Small intestine (tissue), 7 donors: Measurements from ENCODE around the gene TNC. TPM values are rescaled to one million over a fixed set of nuclear protein-coding genes. Genes with fewer than 3 reads are reported as not detected.

Experiments
- DNase-seq, 2 donors: peaks; one replicate each; pipeline versions ENCODE4 v3.0.0 to v3.0.0-alpha.2; 2013
- FAIRE-seq: peaks from 2 replicates; lab custom pipeline; 2012; peaks lifted over from hg19 to GRCh38; lab: Jason Lieb, UNC
- H3K27ac ChIP-seq, 3 donors: one replicate each; pipeline ENCODE4 v1.5.1; 2013; ENCODE audit warnings: low read length in 2 of 3, mild to moderate bottlenecking in 2 of 3, control low read depth in 1 of 3, inconsistent platforms in 1 of 3, low read depth in 1 of 3, moderate library complexity in 1 of 3
- H3K27me3 ChIP-seq, 3 donors: one replicate each; pipeline ENCODE4 v1.6.1; 2013; ENCODE audit warnings: low read length in 3 of 3, inconsistent platforms in 1 of 3; ENCODE audit not compliant: control insufficient read depth in 3 of 3, insufficient read depth in 3 of 3
- H3K36me3 ChIP-seq, 3 donors: one replicate each; pipeline ENCODE4 v1.6.1; 2013; ENCODE audit warnings: low read length in 3 of 3, inconsistent platforms in 1 of 3, low read depth in 1 of 3, mild to moderate bottlenecking in 1 of 3, moderate library complexity in 1 of 3; ENCODE audit not compliant: control insufficient read depth in 3 of 3, insufficient read depth in 2 of 3
- H3K4me1 ChIP-seq, 3 donors: one replicate each; pipeline ENCODE4 v1.6.1; 2013; ENCODE audit warnings: low read length in 2 of 3, inconsistent platforms in 1 of 3, low read depth in 1 of 3, mild to moderate bottlenecking in 1 of 3, moderate library complexity in 1 of 3; ENCODE audit not compliant: control insufficient read depth in 3 of 3, insufficient read depth in 2 of 3
- H3K4me3 ChIP-seq, 3 donors: one replicate each; pipeline ENCODE4 v1.5.1; 2013; ENCODE audit warnings: low read length in 3 of 3, control low read depth in 1 of 3, inconsistent platforms in 1 of 3, low read depth in 1 of 3, mild to moderate bottlenecking in 1 of 3, moderate library complexity in 1 of 3
- H3K9me3 ChIP-seq, 2 donors: one replicate each; pipeline ENCODE4 v1.6.1; 2013; ENCODE audit warnings: low read depth in 1 of 2, low read length in 1 of 2; ENCODE audit not compliant: control insufficient read depth in 2 of 2, insufficient read depth in 1 of 2
- WGBS, 3 donors: extraction: QIAGEN DNeasy Blood & Tissue Kit; methylation state at CpG; one replicate each; pipeline ENCODE4 v1.1.7; 2013; 5-methylcytosine and 5-hydroxymethylcytosine counted together
- polyA plus RNA-seq, 4 donors: library from polyadenylated mRNA; stranded (reverse) in 3 of 4; unstranded in 1 of 4; fragments of 200-250 nt in 3 of 4; fragments of 120-200 nt in 1 of 4; gene quantifications; one replicate each; pipeline versions ENCODE4 v1.2.1 to v1.2.3, GENCODE V29; 2013
- donor health status: healthy with polysubstance abuse.
- donor health status: control.
- donor health status: control.
- donor health status: Bipolar disorder and iron deficiency.
- donor health status: healthy.

The TNC gene
- polyA plus RNA-seq, 4 donors: 0.54 to 19.6 (median 3.9) TPM

DNA sequence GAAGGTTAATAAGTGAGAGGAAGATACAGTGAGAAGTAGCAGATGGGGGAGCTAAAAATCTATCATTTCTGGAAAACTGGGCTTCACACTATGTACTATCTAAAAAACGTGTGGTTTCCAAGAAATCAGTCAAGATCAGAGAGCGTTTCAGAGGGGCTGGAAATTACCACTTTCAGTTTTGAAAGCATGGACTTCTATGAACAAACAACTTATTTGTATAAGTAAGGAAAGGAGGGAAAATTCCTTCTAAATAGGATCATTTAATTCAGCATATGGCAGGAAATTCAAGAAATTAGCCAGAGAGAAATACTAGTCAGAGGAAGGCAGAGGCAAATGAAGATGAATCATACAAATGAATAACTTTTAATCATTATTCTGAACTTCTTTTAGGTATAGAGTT, 11.3 kb downstream of the TNC start:
- H3K9me3 ChIP-seq: no peaks in the 10 kb centered on the region
- no peaks in the 10 kb centered on the region for H3K36me3 ChIP-seq
- no peaks in the 10 kb centered on the region for H3K4me1 ChIP-seq
- FAIRE-seq: no peak
- no peaks in the 10 kb centered on the region for H3K27me3 ChIP-seq
- H3K27ac ChIP-seq: no peak overlapping the region
- 26 to 36% (median 31%) methylated on average over 2 of the region's 2 CpGs for WGBS, 3 donors
- H3K4me3 ChIP-seq: no peak overlapping the region
- DNase-seq: no peak

DNA sequence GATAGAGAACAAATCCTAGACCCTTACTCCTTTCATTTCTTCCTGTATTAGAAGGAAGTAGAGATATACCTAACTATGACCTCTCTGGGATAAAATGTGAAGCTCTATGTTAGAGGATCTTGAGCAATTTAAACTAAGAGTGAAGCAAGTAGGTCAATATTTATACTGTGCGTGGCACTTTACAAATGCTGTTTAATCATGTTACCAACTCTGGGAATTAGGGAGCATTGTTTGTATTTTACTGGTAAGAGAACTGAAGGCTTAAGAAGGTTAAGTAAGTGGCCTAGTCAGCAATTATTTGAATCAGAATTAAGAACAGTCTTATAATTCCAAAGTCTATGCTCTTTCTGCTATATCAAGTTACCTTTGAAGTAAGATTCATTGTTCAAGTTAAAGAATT, 12.0 kb downstream of the TNC start:
- Histone ChIP-seq H3K36me3 (no peaks in the 10 kb centered on the region), H3K27me3 (no peaks in the 10 kb centered on the region), H3K4me1 (no peaks in the 10 kb centered on the region), H3K4me3 (no peak overlapping the region), H3K27ac (no peak overlapping the region), H3K9me3 (no peaks in the 10 kb centered on the region)
- DNase-seq: peak in 1 of 2 donors; percentile 15
- FAIRE-seq: no peak
- WGBS, 3 donors: 68 to 76% (median 72%) methylated on average over 1 of the region's 1 CpG

DNA sequence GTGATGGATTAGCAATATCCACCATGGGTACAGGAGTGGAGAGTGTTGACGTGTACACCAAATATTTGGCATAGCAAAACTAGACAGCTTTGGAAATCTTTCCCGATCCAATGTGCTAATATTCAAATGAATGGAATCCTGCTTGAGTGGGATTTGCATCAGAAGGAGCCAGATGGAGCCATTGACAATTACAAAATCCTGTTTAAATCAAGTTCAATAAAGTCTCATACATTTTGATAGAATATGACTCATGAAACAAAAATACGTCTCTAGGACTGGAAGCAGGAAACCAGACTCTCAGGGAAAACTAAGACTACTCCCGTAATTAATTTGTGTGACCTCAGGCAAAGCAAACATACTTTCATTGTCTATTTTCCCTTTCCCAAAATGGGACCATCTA, 13.0 kb downstream of the TNC start:
- Histone ChIP-seq H3K27me3 (no peaks in the 10 kb centered on the region), H3K4me3 (no peak overlapping the region), H3K9me3 (no peaks in the 10 kb centered on the region), H3K4me1 (no peaks in the 10 kb centered on the region), H3K36me3 (no peaks in the 10 kb centered on the region), H3K27ac (no peak overlapping the region)
- DNase-seq (no peak), FAIRE-seq (no peak)
- WGBS, 3 donors: 64 to 75% (median 65%) methylated on average over 4 of the region's 4 CpGs

DNA sequence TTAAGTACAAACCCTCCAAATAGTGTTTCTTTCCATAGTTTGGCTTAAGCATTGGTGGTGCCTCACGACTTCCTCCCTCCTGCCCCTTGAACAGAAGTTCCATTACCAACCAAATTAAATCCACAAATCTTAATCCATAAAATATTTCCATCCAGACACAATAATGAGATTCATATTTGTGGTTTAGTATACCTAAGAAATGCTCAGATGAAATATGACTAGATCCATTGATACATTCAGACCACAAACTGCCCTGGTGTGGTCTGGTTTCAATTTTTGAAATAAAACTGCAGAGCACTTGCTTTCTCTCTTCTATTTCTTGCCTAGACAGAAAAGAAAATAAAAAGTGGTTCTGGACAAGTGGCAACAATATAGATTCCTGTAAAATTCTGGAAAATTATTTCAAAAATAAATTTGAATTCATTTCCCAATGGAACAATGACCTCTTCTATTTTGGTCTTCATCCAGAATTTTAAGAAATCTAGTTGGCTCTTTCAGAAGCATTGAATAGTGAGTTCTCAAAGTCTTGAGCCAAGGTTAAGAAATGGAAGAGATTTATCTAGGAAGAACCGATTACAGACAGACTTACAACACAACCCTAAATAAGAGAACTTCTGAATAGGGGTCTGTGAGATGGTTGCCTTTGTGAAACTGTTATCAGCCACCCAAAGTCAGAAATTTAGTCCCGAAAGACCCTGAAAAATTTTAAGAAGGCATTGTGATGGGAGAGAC, 14.0 kb downstream of the TNC start:
- Histone ChIP-seq H3K4me3 (no peak overlapping the region), H3K36me3 (no peaks in the 10 kb centered on the region), H3K27me3 (no peaks in the 10 kb centered on the region), H3K4me1 (no peaks in the 10 kb centered on the region), H3K9me3 (no peaks in the 10 kb centered on the region), H3K27ac (peak overlapping the region in 1 of 3 donors; percentile 27)
- FAIRE-seq (no peak), DNase-seq (no peak)
- 80 to 90% (median 81%) methylated on average over 3 of the region's 3 CpGs for WGBS, 3 donors

DNA sequence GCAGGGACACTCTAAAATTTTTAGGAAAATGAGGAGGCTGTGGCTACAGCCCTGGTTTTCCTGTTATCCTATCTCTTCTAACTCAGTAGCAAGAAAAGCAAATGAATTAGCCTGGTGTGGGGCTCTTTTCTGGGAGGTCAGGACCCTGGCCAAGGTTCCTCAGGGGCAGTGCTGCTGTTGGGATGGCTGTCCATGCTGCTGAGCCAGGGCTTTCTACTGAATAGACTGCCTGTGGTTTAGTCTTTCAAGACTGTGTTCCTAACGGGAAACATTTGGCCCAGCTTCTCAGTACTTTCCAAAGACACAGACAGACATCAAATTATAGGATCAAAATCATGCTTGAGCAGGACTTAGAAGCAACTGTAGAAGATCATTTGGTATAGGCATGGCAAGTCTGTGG, 18.1 kb downstream of the TNC start:
- Histone ChIP-seq H3K27me3 (no peaks in the 10 kb centered on the region), H3K27ac (no peak overlapping the region), H3K4me1 (no peaks in the 10 kb centered on the region), H3K36me3 (no peaks in the 10 kb centered on the region), H3K9me3 (no peaks in the 10 kb centered on the region), H3K4me3 (no peak overlapping the region)
- 59 to 90% (median 74%) methylated on average over 1 of the region's 1 CpG for WGBS, 3 donors
- DNase-seq: no peak
- FAIRE-seq: no peak

DNA sequence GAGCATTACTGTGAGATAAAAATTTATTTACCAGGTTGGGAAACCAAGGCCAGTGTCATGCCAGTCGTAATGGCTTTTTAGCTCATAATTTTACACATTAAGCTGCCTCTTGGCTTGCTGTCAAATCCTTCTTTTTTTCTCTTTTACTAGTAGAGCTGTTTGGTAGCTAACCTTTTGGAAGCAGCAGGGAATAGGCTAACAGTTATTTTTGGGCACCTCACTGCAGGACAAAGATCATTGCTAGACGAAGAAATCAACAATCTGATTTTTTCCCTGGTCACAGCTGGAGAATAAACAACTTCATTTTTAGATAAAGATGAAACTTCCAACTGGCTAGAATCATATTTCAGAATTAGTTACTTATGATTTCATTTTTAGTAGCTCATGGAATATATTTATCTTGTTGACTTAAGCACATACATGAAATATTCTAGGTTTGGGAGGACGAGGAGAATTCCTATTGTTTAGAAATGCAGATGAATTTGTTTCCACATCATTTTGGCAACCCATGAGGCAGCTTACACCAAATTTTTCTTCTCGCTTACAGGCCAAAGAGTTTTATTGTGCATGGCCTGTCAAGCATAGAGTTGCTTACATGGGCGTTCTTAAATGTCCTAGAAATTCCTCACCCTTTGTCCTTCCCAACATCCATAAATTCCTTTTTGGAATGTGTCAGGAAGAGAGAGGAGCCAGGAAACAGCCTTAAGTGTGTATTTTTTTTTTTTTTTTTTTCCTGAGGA, 19.6 kb downstream of the TNC start:
- no peak for FAIRE-seq
- H3K4me1 ChIP-seq: no peaks in the 10 kb centered on the region
- H3K4me3 ChIP-seq: no peak overlapping the region
- DNase-seq: no peak
- H3K27ac ChIP-seq: peak overlapping the region in 2 of 3 donors; percentile 24 to 43
- H3K36me3 ChIP-seq: no peaks in the 10 kb centered on the region
- H3K27me3 ChIP-seq: no peaks in the 10 kb centered on the region
- no peaks in the 10 kb centered on the region for H3K9me3 ChIP-seq
- WGBS, 3 donors: 41 to 51% (median 49%) methylated on average over 5 of the region's 5 CpGs

DNA sequence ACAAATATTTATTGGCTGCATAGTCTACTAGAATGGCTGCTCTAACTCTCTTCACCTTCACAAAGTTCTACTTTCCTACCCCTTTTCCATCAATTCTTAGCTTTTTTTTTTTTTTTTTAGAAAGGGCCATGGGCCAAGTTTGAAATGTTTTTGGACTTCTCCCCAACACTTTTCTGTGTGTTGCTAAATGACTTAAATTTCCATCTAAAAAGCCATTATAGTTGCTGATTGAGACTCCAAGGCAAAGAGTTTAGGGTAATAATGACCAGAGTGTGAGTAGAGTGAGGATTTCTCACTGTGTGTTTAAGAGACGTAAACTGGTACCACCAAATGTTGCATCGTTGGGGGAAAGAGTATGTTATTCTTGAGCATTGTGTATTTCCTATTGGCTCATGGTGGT, 24.4 kb downstream of the TNC start:
- 87 to 91% (median 88%) methylated on average over 2 of the region's 2 CpGs for WGBS, 3 donors
- Histone ChIP-seq H3K36me3 (no peaks in the 10 kb centered on the region), H3K9me3 (no peaks in the 10 kb centered on the region), H3K4me3 (no peak overlapping the region), H3K27me3 (no peaks in the 10 kb centered on the region), H3K27ac (no peak overlapping the region), H3K4me1 (no peaks in the 10 kb centered on the region)
- DNase-seq: no peak
- no peak for FAIRE-seq

DNA sequence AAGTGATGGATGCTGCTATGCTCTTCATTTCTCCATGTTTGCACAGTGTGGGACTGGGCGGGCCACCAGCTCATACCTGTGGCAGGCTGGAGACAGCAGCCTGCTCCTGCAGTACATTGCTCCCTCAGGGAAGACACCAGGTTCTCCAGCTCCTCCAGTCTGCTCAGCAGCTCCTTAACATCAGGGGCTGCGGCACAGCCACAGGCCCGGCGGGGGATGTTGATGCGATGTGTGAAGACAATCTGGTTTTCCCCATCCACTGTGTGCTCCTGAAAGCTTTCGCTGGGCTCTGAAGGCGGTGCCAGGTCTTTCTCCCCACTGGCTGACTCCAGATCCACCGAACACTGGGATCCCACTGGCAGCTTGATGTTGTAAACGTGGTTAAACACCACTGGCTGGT, 27.5 kb downstream of the TNC start:
- H3K4me1 ChIP-seq: no peaks in the 10 kb centered on the region
- WGBS, 3 donors: 90 to 93% (median 93%) methylated on average over 9 of the region's 9 CpGs
- no peak for FAIRE-seq
- DNase-seq: no peak
- H3K4me3 ChIP-seq: no peak overlapping the region
- H3K27ac ChIP-seq: no peak overlapping the region
- no peaks in the 10 kb centered on the region for H3K36me3 ChIP-seq
- H3K9me3 ChIP-seq: no peaks in the 10 kb centered on the region
- no peaks in the 10 kb centered on the region for H3K27me3 ChIP-seq
